Uterus (tissue), 2 donors: ENCODE results near the gene PCDHGB5.

Experiments used
- CTCF ChIP-seq, 4 experiments: fragments of 200-600 bp in 2 of 4; fragments of 450-650 bp in 2 of 4; sonication (generic) in 2 of 4; IDR thresholded peaks; one replicate each; pipeline ENCODE4 v1.5.1; 2016 to 2019; ENCODE audit warnings: antibody characterized with exemption in 4 of 4, mild to moderate bottlenecking in 2 of 4, moderate library complexity in 1 of 4
- POLR2A ChIP-seq, 2 donors: fragments of 450-650 bp; IDR thresholded peaks; one replicate each; pipeline ENCODE4 v1.6.1; 2016; ENCODE audit warnings: antibody characterized with exemption in 2 of 2, mild to moderate bottlenecking in 1 of 2, moderate library complexity in 1 of 2

GRCh38 chr5:141388661-141389060 lies 9.1 kb upstream of the PCDHGB5 start:
- TF ChIP-seq CTCF (IDR thresholded peaks at IDR 0.05) (no peak), POLR2A (IDR thresholded peaks at IDR 0.05) (no peak)
